SK-N-SH (cell line): ENCODE data around the gene PPRC1.

Experiments used
- CTCF ChIP-seq: fragments of 200-600 bp; sonication (generic); IDR thresholded peaks from 2 replicates; pipeline ENCODE4 v1.6.1; 2017; ENCODE audit warnings: antibody characterized with exemption, mild to moderate bottlenecking, moderate library complexity
- FOXM1 ChIP-seq: IDR thresholded peaks from 2 replicates; pipeline ENCODE4 v1.4.0; 2012; ENCODE audit warnings: low read depth, mild to moderate bottlenecking
- POLR2AphosphoS5 ChIP-seq: IDR thresholded peaks from 2 replicates; pipeline ENCODE4 v1.6.1; 2012; ENCODE audit warnings: low read depth, low read length
- RCOR1 ChIP-seq: fragments of 150-350 bp; IDR thresholded peaks from 2 replicates; pipeline ENCODE4 v1.6.1; 2017; ENCODE audit warnings: antibody characterized with exemption, low read length
- RFX5 ChIP-seq: IDR thresholded peaks from 2 replicates; pipeline ENCODE4 v1.6.1; 2012; ENCODE audit warnings: mild to moderate bottlenecking, improper control_type of control experiment, low read length

- no peak for TF ChIP-seq RCOR1
- TF ChIP-seq POLR2AphosphoS5: no peak
- TF ChIP-seq RFX5: no peak
- TF ChIP-seq CTCF: no peak
- no peak for TF ChIP-seq FOXM1
Observed at GRCh38 chr10:102122450-102122849, 10.4 kb upstream of the PPRC1 start.
